OCI-LY7 (cell line): ENCODE data around the gene GALNT2. TPM values are rescaled to one million over a fixed set of nuclear protein-coding genes. Genes with fewer than 3 reads are reported as not detected.

Experiments used
- BruUV-seq: library from RNA; stranded (reverse); fragments of 400-500 nt; replicated peaks from 2 replicates; lab custom pipeline; 2021; lab: Mats Ljungman, UMichigan
- CTCF ChIA-PET: fragments of 300-600 bp; sonication (Branson Sonifier 250); formaldehyde crosslinking; loops from one replicate; lab custom pipeline; 2022; ENCODE audit warnings: antibody characterized with exemption; ENCODE audit not compliant: unreplicated experiment; lab: Charles Lee
- POLR2A ChIA-PET: fragments of 300-600 bp; sonication (Branson Sonifier 250); formaldehyde crosslinking; loops from one replicate; lab custom pipeline; 2022; ENCODE audit warnings: antibody characterized with exemption; lab: Charles Lee
- DNase-seq: peaks from one replicate; pipeline ENCODE4 v3.0.0-alpha.2; 2015; ENCODE audit warnings: low spot score
- H2AFZ ChIP-seq: fragments of 200-600 bp; sonication (generic), shearing (Covaris generic); 2 replicates; pipeline ENCODE4 v1.6.1; 2014; ENCODE audit warnings: mild to moderate bottlenecking, antibody characterized with exemption, low read length, moderate library complexity
- H3K27ac ChIP-seq: fragments of 200-600 bp; sonication (generic); 2 replicates; pipeline ENCODE4 v1.5.1; 2014; ENCODE audit warnings: mixed run types, low read depth, mild to moderate bottlenecking, moderate library complexity, low read length, inconsistent platforms; ENCODE audit not compliant: poor library complexity, severe bottlenecking
- H3K36me3 ChIP-seq: fragments of 200-600 bp; sonication (generic); 2 replicates; pipeline ENCODE4 v1.6.1; 2014; ENCODE audit warnings: mild to moderate bottlenecking, antibody characterized with exemption, low read length, moderate library complexity, mixed read lengths; ENCODE audit not compliant: insufficient read depth
- H3K4me1 ChIP-seq: fragments of 200-600 bp; sonication (generic); 2 replicates; pipeline ENCODE4 v1.5.1; 2014; ENCODE audit warnings: mild to moderate bottlenecking, low read length; ENCODE audit not compliant: insufficient read depth, poor library complexity, severe bottlenecking
- H3K4me2 ChIP-seq: fragments of 200-600 bp; sonication (generic); 2 replicates; pipeline ENCODE4 v1.6.1; 2014; ENCODE audit warnings: mild to moderate bottlenecking, low read length
- H3K4me3 ChIP-seq: fragments of 200-600 bp; sonication (generic); 2 replicates; pipeline ENCODE4 v1.5.1; 2014; ENCODE audit warnings: mild to moderate bottlenecking, low read depth, low read length; ENCODE audit not compliant: poor library complexity, severe bottlenecking
- H3K79me2 ChIP-seq: fragments of 200-600 bp; sonication (generic); 2 replicates; pipeline ENCODE4 v1.6.1; 2016; ENCODE audit warnings: low read depth, mild to moderate bottlenecking, low read length, moderate library complexity, mixed read lengths; ENCODE audit not compliant: insufficient read depth
- H3K9me2 ChIP-seq: fragments of 200-600 bp; sonication (generic); 2 replicates; pipeline ENCODE4 v1.6.1; 2016; ENCODE audit warnings: mild to moderate bottlenecking, low read length, mixed read lengths; ENCODE audit not compliant: insufficient read depth
- H3K9me3 ChIP-seq: fragments of 200-600 bp; sonication (generic); 2 replicates; pipeline ENCODE4 v1.6.1; 2014; ENCODE audit warnings: mild to moderate bottlenecking, mixed run types, low read length, mixed read lengths
- H4K20me1 ChIP-seq: fragments of 200-600 bp; sonication (generic); 2 replicates; pipeline ENCODE4 v1.6.1; 2014; ENCODE audit warnings: mild to moderate bottlenecking, antibody characterized with exemption, low read length, moderate library complexity, mixed read lengths; ENCODE audit not compliant: insufficient read depth
- CTCF ChIP-seq: fragments of 200-600 bp; sonication (generic); conservative IDR thresholded peaks from 2 replicates; pipeline ENCODE4 v1.5.1; 2014; ENCODE audit warnings: mild to moderate bottlenecking, antibody characterized with exemption, low read length, moderate library complexity, mixed read lengths
- EZH2phosphoT487 ChIP-seq: fragments of 200-600 bp; sonication (generic); IDR thresholded peaks from 2 replicates; pipeline ENCODE4 v1.6.1; 2018; ENCODE audit warnings: low read depth, borderline replicate concordance, mild to moderate bottlenecking, mixed run types, antibody characterized with exemption, low read length, moderate library complexity, mixed read lengths
- intact Hi-C: fragments of 100-400 bp; cut with micrococcal nuclease; formaldehyde crosslinking; loops from one replicate; pipeline ENCODE4 v1.10.0; 2022; ENCODE audit not compliant: unreplicated experiment
- total RNA-seq, 2 experiments: library from RNA; depleted of rRNA in 1 of 2; stranded (reverse); fragments of >200 nt in 1 of 2; shearing (Covaris generic) in 1 of 2; gene quantifications; 2 replicates each; pipeline ENCODE4 v1.2.3, GENCODE V29; 2014 to 2022

GALNT2 gene
- total RNA-seq, 2 experiments from 2014 or later, result 29.9 to 67.3 TPM

DNA sequence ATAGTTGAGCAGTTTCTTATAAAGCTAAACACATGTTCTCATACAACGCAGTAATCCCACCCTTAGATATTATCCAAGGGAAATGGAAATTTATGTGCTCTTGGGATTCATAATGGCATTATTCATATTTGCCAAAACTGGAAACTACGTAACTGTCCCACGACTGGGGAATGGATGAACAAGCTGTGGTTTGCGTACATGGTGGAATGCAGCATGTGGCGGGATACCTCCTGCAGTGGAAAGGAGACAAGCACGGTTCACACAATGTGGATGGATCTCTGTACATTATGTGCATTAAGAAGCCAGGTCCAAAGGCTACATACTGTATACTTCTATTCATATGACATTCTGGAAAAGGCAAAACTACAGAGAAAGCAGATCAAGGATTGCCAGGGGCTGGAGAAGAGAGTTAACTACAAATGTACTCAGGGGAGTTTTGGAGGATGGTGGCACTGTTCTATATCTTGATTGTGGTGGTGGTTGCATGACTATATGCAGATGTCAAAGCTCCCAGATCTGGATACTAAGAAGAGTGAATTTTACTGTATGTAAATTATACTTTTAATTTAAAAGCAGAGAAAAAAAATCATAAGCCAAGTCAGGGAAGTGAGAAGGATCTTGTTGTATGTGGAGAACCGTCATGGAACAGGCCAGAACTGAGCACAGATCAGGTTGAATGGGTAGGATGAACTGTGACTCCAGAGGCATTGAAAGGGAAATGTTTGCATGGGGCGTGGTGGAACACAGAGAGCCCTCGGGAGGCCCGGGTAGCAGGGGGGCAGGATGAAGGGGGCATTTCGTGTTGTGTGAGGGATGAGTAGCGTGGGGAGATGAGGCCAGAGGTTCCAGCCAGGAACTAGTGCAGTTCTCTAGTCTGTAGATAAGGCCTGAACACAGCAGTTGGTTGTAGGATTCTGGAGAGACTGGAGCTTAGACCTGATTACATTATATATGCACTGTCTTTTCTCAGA is 90.7 kb downstream of the GALNT2 start:
- Histone ChIP-seq H3K4me1 (peaks cover 13% of the 10 kb centered on the region), H3K9me2 (no peaks in the 10 kb centered on the region), H3K9me3 (no peaks in the 10 kb centered on the region), H3K4me2 (no peak overlapping the region; the same call in 1 of the 2 replicates), H3K36me3 (peaks cover 7% of the 10 kb centered on the region; the same call in 1 of the 2 replicates), H3K79me2 (peaks cover 5% of the 10 kb centered on the region; the same call in 1 of the 2 replicates), H2AFZ (no peak overlapping the region), H3K4me3 (no peak overlapping the region), H3K27ac (no peak overlapping the region), H4K20me1 (no peaks in the 10 kb centered on the region)
- CTCF ChIA-PET, result no interaction called here
- BruUV-seq, result no TSS peak
- POLR2A ChIA-PET, result interaction anchor here (1.1 to 1.3 kb wide), 2 partner anchors 10 to 12 kb away, joined by 4 read pairs; no protein-coding TSS in a partner anchor
- intact Hi-C loops, result no loop called here
- TF ChIP-seq EZH2phosphoT487 (no peak), CTCF (no peak)
- DNase-seq, result no peak

DNA sequence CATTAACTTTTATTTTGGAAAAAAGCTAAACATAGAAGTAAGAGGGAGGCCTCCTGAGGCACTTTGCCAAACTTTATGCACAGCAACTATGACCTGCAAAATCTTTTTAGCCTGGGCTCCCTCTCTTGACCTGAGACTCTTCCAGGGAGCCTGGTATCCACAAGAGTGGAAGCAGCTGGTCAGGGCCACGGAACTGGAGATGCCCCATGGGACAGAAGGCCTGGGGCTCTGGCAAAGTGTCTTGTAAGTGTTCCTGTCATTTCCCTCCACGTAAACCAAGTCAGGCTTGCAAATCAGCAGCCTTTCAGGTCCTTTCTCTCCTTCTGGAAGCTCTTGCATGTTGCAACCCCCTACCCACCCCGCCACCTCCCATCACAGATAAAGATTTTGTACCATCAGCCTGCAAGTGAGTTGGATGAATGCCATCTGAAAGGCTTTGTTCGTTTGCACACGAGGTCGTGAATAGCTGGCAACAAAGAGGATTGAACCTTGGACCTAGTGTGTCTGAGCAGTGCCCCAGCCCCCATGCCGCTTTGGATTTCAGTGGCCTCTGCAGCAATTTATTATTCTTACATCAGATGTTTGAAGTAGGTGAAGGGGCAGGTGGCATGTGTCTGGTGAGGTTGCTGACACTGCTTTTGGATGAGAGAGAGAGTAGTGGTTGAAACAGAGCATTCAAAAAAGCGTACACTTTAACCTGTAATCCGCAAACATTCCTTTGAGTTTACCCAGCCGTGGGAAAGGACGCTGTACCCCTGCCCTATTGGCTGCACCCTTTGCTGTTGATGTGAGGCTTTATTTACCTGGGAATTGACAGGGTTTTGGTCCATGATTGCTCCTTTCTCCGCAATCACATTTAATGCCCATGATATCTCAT is 91.6 kb downstream of the GALNT2 start:
- no peak overlapping the region for H3K27ac ChIP-seq
- H4K20me1 ChIP-seq, result no peaks in the 10 kb centered on the region
- no peaks in the 10 kb centered on the region for H3K9me2 ChIP-seq
- no peak overlapping the region; the same call in 1 of the 2 replicates for H3K4me2 ChIP-seq
- ChIA-PET CTCF (no interaction called here), POLR2A (interaction anchor here (1.3 kb wide), 1 partner anchor 13 kb away, joined by 4 read pairs; no protein-coding TSS in a partner anchor)
- intact Hi-C loops, result no loop called here
- H3K36me3 ChIP-seq, result peaks cover 7% of the 10 kb centered on the region; the same call in 1 of the 2 replicates
- no peak for DNase-seq
- TF ChIP-seq EZH2phosphoT487, result no peak
- no peak for TF ChIP-seq CTCF
- no peak overlapping the region for H2AFZ ChIP-seq
- no TSS peak for BruUV-seq
- H3K9me3 ChIP-seq, result no peaks in the 10 kb centered on the region
- H3K4me3 ChIP-seq, result no peak overlapping the region
- no peaks in the 10 kb centered on the region for H3K79me2 ChIP-seq
- H3K4me1 ChIP-seq, result peaks cover 13% of the 10 kb centered on the region
